Epithelial cell of esophagus (primary cell): ENCODE results near the gene RASL10B.

ENCODE experiments used
- DNase-seq: peaks from one replicate; pipeline ENCODE4 v3.0.0; 2010; ENCODE audit warnings: low read depth
- H3K4me3 ChIP-seq: 2 replicates; pipeline ENCODE4 v1.5.1; 2011; ENCODE audit warnings: mild to moderate bottlenecking, low read length, control low read depth
- CTCF ChIP-seq: IDR thresholded peaks from 2 replicates; pipeline ENCODE4 v1.5.1; 2011; ENCODE audit warnings: low read depth, mild to moderate bottlenecking, low read length, control low read depth, inconsistent platforms; ENCODE audit not compliant: insufficient read depth; ENCODE audit errors: missing control alignments

The RASL10B gene

GRCh38 chr17:35731239-35731916 lies at the start of gene RASL10B:
Gene RASL10B (plus strand): TSS chr17:35731639. CDS start chr17:35735185, 3,546 bp downstream.
- peak within 1 kb of the TSS; percentile 34 for H3K4me3 ChIP-seq
- DNase-seq = peak; percentile 39
- TF ChIP-seq CTCF = no peak

GRCh38 chr17:35683591-35683990 lies 47.8 kb upstream of the RASL10B start:
- no peak for DNase-seq
- TF ChIP-seq CTCF = no peak
- H3K4me3 ChIP-seq = no peak overlapping the region

- DNase-seq = peak; percentile 46
- TF ChIP-seq CTCF = no peak
- no peak overlapping the region for H3K4me3 ChIP-seq
These were observed 47.2 kb upstream of the RASL10B start for GRCh38 chr17:35684055-35684802.

GRCh38 chr17:35692512-35693210 lies 38.8 kb upstream of the RASL10B start:
- H3K4me3 ChIP-seq = no peak overlapping the region
- TF ChIP-seq CTCF = no peak
- no peak for DNase-seq

GRCh38 chr17:35693662-35694061 lies 37.8 kb upstream of the RASL10B start:
- no peak overlapping the region for H3K4me3 ChIP-seq
- no peak for DNase-seq
- TF ChIP-seq CTCF = no peak

- DNase-seq = no peak
- H3K4me3 ChIP-seq = no peak overlapping the region
- TF ChIP-seq CTCF = no peak
These were observed 36.5 kb upstream of the RASL10B start for GRCh38 chr17:35694906-35695305.
